Mesodermal cell (in vitro differentiated cells): Measurements from ENCODE around the gene HNF1B.
"Not testable (repeated sequence)": the region's sequence is repeated elsewhere in the genome, so short reads cannot be mapped to it uniquely, and the experiment has no call there.

Experiments
- H3K27ac ChIP-seq: 2 replicates; pipeline ENCODE4 v1.7.0; 2013; ENCODE audit warnings: mild to moderate bottlenecking, low read depth, low read length, moderate library complexity; ENCODE audit not compliant: severe bottlenecking
- H3K36me3 ChIP-seq: 2 replicates; pipeline ENCODE4 v1.7.1; 2013; ENCODE audit warnings: mild to moderate bottlenecking, low read length, moderate library complexity; ENCODE audit not compliant: control insufficient read depth, insufficient read depth
- H3K4me1 ChIP-seq: one replicate; pipeline ENCODE4 v1.7.1; 2013; ENCODE audit warnings: mild to moderate bottlenecking, low read length; ENCODE audit not compliant: insufficient read depth, control insufficient read depth, poor library complexity, severe bottlenecking
- H3K4me3 ChIP-seq: 2 replicates; pipeline ENCODE4 v1.7.0; 2013; ENCODE audit warnings: low read length, control low read depth, mild to moderate bottlenecking; ENCODE audit not compliant: insufficient read depth, poor library complexity, severe bottlenecking; ENCODE audit errors: extremely low read depth
- H3K9me3 ChIP-seq: 2 replicates; pipeline ENCODE4 v1.7.1; 2013; ENCODE audit warnings: mild to moderate bottlenecking, low read length, moderate library complexity; ENCODE audit not compliant: control insufficient read depth
- WGBS, 2 experiments: methylation state at CpG; one replicate each; pipeline ENCODE4 v1.1.5; 2013; ENCODE audit warnings: missing lambda C conversion rate in 2 of 2; ENCODE audit not compliant: insufficient coverage in 2 of 2; 5-methylcytosine and 5-hydroxymethylcytosine counted together

Gene HNF1B

GRCh38 chr17:37691807-37692206, 53.1 kb downstream of the HNF1B start:
- Histone ChIP-seq H3K36me3 (no peaks in the 10 kb centered on the region), H3K9me3 (no peaks in the 10 kb centered on the region), H3K4me3 (no peak overlapping the region), H3K4me1 (no peaks in the 10 kb centered on the region), H3K27ac (no peak overlapping the region)
- WGBS, 2 experiments = 98 to 100% methylated on average over 4 to 5 of the region's 6 CpGs

GRCh38 chr17:37689317-37689716, 55.5 kb downstream of the HNF1B start:
- Histone ChIP-seq H3K27ac (no peak overlapping the region), H3K4me3 (no peak overlapping the region), H3K9me3 (no peaks in the 10 kb centered on the region), H3K36me3 (no peaks in the 10 kb centered on the region), H3K4me1 (no peaks in the 10 kb centered on the region)
- 89 to 97% methylated on average over 5 to 6 of the region's 7 CpGs for WGBS, 2 experiments

- 89 to 91% methylated on average over 6 to 8 of the region's 9 CpGs for WGBS, 2 experiments
- H3K4me3 ChIP-seq = no peak overlapping the region
Measured at GRCh38 chr17:37683454-37683984, 61.3 kb downstream of the HNF1B start.

GRCh38 chr17:37682007-37682406, 62.9 kb downstream of the HNF1B start:
- WGBS, 2 experiments = 82 to 100% methylated on average over 3 of the region's 3 CpGs
- Histone ChIP-seq H3K27ac (no peak overlapping the region), H3K4me3 (no peak overlapping the region), H3K9me3 (peaks cover 6% of the 10 kb centered on the region), H3K4me1 (no peaks in the 10 kb centered on the region), H3K36me3 (no peaks in the 10 kb centered on the region)

More at GRCh38 chr17:37683454-37683984, 61.3 kb downstream of the HNF1B start:
- Histone ChIP-seq H3K4me1 (no peaks in the 10 kb centered on the region), H3K27ac (no peak overlapping the region), H3K36me3 (no peaks in the 10 kb centered on the region), H3K9me3 (peaks cover 3% of the 10 kb centered on the region)

GRCh38 chr17:37679995-37680394, 64.9 kb downstream of the HNF1B start:
- H3K27ac ChIP-seq, H3K4me1 ChIP-seq, H3K36me3 ChIP-seq, H3K9me3 ChIP-seq, H3K4me3 ChIP-seq: not testable (repeated sequence)
- WGBS, 2 experiments = no CpG with 5 or more reads among the region's 2 CpGs

- Histone ChIP-seq H3K36me3 (no peaks in the 10 kb centered on the region), H3K9me3 (peaks cover 6% of the 10 kb centered on the region), H3K4me1 (no peaks in the 10 kb centered on the region), H3K27ac (no peak overlapping the region), H3K4me3 (no peak overlapping the region)
- no CpG with 5 or more reads among the region's 1 CpG for WGBS, 2 experiments
Measured at GRCh38 chr17:37678036-37678435, 66.8 kb downstream of the HNF1B start.

GRCh38 chr17:37677021-37677420, 67.8 kb downstream of the HNF1B start:
- no peak overlapping the region for H3K27ac ChIP-seq
- H3K4me1 ChIP-seq = peaks cover under 1% of the 10 kb centered on the region
- WGBS, 2 experiments = 88% methylated on average over 1 of the region's 1 CpG; no CpG with 5 or more reads in 1 of the 2 experiments
- no peak overlapping the region for H3K4me3 ChIP-seq
- H3K36me3 ChIP-seq = no peaks in the 10 kb centered on the region
- peaks cover 6% of the 10 kb centered on the region for H3K9me3 ChIP-seq

GRCh38 chr17:37676115-37676925, 68.5 kb downstream of the HNF1B start:
- Histone ChIP-seq H3K4me3 (no peak overlapping the region), H3K9me3 (peaks cover 6% of the 10 kb centered on the region), H3K27ac (no peak overlapping the region), H3K4me1 (peaks cover 5% of the 10 kb centered on the region), H3K36me3 (no peaks in the 10 kb centered on the region)
- 81 to 96% methylated on average over 3 to 4 of the region's 7 CpGs for WGBS, 2 experiments

GRCh38 chr17:37674511-37674910, 70.3 kb downstream of the HNF1B start:
- Histone ChIP-seq H3K36me3 (no peaks in the 10 kb centered on the region), H3K27ac (no peak overlapping the region), H3K4me1 (peaks cover 5% of the 10 kb centered on the region), H3K4me3 (no peak overlapping the region), H3K9me3 (peaks cover 6% of the 10 kb centered on the region)
- 89% methylated on average over 1 of the region's 1 CpG; no CpG with 5 or more reads in 1 of the 2 experiments for WGBS, 2 experiments

GRCh38 chr17:37673386-37673785, 71.5 kb downstream of the HNF1B start:
- Histone ChIP-seq H3K4me3 (no peak overlapping the region), H3K36me3 (no peaks in the 10 kb centered on the region), H3K4me1 (peaks cover 5% of the 10 kb centered on the region), H3K27ac (no peak overlapping the region), H3K9me3 (peaks cover 2% of the 10 kb centered on the region)
- 75 to 88% methylated on average over 1 of the region's 2 CpGs for WGBS, 2 experiments

GRCh38 chr17:37672548-37673078, 72.2 kb downstream of the HNF1B start:
- Histone ChIP-seq H3K4me1 (peaks cover 5% of the 10 kb centered on the region), H3K4me3 (no peak overlapping the region), H3K27ac (no peak overlapping the region), H3K9me3 (no peaks in the 10 kb centered on the region), H3K36me3 (no peaks in the 10 kb centered on the region)
- WGBS, 2 experiments = 81 to 91% methylated on average over 2 to 3 of the region's 3 CpGs
